H1 (cell line): ENCODE data around the gene SLFN12L. TPM values are rescaled to one million over a fixed set of nuclear protein-coding genes. Genes with fewer than 3 reads are reported as not detected.

ENCODE experiments used
- ASH2L ChIP-seq: fragments of 200-600, 300-600 bp; sonication (generic); IDR thresholded peaks from one replicate; pipeline ENCODE4 v1.7.1; 2017; ENCODE audit warnings: low read length
- polyA plus RNA-seq, 7 experiments: library from polyadenylated mRNA; depleted of rRNA in 3 of 7; stranded (reverse) in 5 of 7; unstranded in 2 of 7; fragments of >200 nt in 5 of 7; fragments of 200-250 nt in 2 of 7; gene quantifications; 1 replicate in 5 of 7; 2 replicates in 1 of 7; 4 replicates in 1 of 7; pipeline versions ENCODE4 v1.2.1 to v1.2.3, GENCODE V29; 2011 to 2013; ENCODE audit warnings: missing spikeins in 2 of 7, mixed read lengths in 2 of 7
- total RNA-seq: library from RNA; stranded (reverse); fragmentation: NEBNext Ultra II Directional; extraction: Animal tissue kit (Norgen Biotek cat#: 25700); gene quantifications from 2 replicates; pipeline ENCODE4 v1.2.1, GENCODE V29; 2021

Gene SLFN12L
- total and polyA plus RNA-seq, 2 of the 8 experiments (the other 6 are each of a cell fraction or from before 2014, with no cell fraction given): not detected

DNA sequence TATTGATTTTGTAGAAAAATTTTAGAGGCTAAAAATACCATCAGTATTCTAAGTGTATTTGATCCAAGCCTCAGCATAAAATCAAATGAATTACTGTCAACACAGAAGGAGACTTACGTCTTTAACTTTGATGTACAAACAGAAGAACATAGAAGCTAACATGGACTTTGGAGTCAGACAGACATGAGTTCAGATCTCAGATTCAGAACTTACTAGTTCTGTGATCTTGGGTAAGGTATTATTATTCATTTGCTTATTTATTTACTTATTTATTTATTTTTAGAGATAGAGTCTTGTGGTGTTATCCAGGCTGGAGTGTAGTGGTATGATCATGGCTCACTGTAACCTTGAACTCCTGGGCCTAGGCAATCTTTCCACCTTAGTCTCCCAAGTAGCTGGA, 4.0 kb upstream of the SLFN12L start (continued):
- no peak for TF ChIP-seq ASH2L
- TF ChIP-seq, all 59 proteins: peak for 0
